ENCODE data around the gene ZNF217.
"Not testable (repeated sequence)": the region's sequence is repeated elsewhere in the genome, so short reads cannot be mapped to it uniquely, and the experiment has no call there.

DNA sequence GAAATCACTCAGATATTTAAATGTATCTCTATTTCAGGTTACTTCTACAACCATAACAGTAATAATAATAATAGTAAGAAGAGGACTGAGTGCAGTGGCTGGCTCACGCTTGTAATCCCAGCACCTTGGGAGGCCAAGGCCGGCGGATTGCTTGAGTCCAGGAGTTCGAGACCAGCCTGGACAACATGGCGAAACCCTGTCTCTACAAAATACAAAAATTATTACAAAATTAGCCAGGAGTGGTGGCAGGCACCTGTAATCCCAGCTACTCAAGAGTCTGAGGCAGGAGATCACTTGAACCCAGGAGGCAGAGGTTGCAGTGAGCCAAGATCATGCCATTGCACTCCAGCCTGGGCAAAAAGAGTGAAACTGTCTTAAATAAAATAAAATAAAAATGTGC, 11.8 kb upstream of the ZNF217 start:
- TF ChIP-seq, protein P1, sequence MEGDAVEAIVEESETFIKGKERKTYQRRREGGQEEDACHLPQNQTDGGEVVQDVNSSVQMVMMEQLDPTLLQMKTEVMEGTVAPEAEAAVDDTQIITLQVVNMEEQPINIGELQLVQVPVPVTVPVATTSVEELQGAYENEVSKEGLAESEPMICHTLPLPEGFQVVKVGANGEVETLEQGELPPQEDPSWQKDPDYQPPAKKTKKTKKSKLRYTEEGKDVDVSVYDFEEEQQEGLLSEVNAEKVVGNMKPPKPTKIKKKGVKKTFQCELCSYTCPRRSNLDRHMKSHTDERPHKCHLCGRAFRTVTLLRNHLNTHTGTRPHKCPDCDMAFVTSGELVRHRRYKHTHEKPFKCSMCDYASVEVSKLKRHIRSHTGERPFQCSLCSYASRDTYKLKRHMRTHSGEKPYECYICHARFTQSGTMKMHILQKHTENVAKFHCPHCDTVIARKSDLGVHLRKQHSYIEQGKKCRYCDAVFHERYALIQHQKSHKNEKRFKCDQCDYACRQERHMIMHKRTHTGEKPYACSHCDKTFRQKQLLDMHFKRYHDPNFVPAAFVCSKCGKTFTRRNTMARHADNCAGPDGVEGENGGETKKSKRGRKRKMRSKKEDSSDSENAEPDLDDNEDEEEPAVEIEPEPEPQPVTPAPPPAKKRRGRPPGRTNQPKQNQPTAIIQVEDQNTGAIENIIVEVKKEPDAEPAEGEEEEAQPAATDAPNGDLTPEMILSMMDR (IDR thresholded peaks at IDR 0.05; ENCODE audit: insufficient read depth, low read length, poor library complexity, severe bottlenecking), result not testable (repeated sequence)
- not testable (repeated sequence) for TF ChIP-seq EZH2phosphoT487 (conservative IDR thresholded peaks at IDR 0.05; ENCODE audit: low read length)
